ENCODE measurements around the gene FRMD5. TPM values are rescaled to one million over a fixed set of nuclear protein-coding genes. Genes with fewer than 3 reads are reported as not detected.

The FRMD5 gene
- polyA plus RNA-seq, 2 of the 4 experiments (the other 2 are of a cell fraction): 2.5 to 3.6 TPM

DNA sequence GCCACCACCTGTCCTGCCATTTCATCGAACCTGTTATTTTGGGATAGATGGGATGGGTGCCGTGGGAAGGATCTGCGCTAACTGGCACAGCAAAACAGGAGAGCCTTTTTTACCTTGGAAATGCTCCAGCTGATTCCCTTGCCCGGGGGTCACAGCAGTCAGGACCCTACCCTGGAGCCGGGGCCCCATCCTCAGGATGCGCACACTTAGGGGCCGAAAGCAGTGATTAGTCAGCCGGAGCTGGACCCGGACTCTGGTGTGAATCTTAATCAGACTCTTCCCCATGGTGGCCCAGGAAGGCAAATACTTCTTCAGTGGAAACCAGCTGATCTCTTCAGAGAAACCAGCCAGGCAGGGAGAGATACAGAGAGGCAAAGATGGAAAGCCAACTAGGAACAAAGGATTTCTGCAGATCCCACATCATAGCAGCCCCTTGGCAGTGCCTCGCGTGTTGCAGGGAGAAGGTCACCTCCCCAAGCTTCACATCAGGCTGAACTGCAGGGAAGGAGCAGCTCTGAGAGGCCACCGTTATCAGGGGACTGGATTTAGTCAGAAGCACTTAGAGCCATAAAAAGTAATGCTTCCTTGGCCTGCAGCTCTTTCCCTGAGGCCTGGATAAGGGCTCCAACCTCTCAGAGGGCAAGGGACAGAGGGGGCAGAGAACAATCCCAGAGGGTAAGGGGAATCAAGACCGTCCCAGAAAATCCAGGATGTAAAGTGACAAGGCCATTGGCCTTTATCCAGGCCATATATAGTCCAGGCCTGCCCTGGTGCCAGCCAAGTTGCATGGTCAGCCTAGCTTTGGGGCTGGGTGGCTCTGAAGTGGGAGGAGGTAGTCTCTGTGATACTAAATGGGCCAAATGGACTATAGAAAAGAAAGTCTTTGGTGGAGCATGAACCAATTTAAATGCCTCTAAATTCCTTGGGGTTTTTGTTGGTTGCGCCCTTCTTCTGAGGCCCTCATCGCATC lies 315.4 kb downstream of the FRMD5 start:
- 91% methylated on average over 10 of the region's 15 CpGs for WGBS (ENCODE audit: missing lambda C conversion rate)

DNA sequence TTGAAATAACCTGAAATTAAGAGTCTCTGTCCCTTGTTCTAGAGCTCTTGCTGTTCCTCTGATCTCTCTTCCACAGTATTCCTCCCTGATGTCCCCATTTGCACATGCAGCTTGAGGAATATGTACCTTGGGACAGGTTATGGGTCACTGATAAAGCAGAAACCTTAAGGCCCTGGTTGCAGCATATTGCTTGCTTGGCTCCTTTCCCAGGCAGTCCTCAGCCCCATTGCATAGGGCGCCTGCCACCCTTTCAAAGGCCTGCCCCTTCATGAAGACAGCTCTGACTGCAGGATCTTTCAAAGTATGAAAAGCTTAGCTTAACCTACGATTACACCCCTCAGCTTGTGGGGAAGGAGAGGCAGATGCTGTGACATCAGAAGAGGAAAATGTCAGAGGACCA lies 316.6 kb downstream of the FRMD5 start:
- no peaks in the 10 kb centered on the region for H3K4me1 ChIP-seq
- 93% methylated on average over 2 of the region's 2 CpGs for WGBS (ENCODE audit: missing lambda C conversion rate)
- no peak for ATAC-seq
- ChIA-PET POLR2A (no interaction called here), CTCF (interaction anchor here (0.6 to 0.9 kb wide), 2 partner anchors 26 to 535 kb away, joined by 3 to 4 read pairs; no protein-coding TSS in a partner anchor)
- no peak for DNase-seq (ENCODE audit: low read depth in 1 of 2, low spot score in 1 of 2)
- no peak overlapping the region for H3K4me3 ChIP-seq
- no peak overlapping the region for H3K4me2 ChIP-seq
- H3K9me3 ChIP-seq: no peaks in the 10 kb centered on the region
- no peak for FAIRE-seq
- H3K27ac ChIP-seq: no peak overlapping the region
- TF ChIP-seq, protein P1, sequence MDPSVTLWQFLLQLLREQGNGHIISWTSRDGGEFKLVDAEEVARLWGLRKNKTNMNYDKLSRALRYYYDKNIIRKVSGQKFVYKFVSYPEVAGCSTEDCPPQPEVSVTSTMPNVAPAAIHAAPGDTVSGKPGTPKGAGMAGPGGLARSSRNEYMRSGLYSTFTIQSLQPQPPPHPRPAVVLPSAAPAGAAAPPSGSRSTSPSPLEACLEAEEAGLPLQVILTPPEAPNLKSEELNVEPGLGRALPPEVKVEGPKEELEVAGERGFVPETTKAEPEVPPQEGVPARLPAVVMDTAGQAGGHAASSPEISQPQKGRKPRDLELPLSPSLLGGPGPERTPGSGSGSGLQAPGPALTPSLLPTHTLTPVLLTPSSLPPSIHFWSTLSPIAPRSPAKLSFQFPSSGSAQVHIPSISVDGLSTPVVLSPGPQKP (IDR thresholded peaks at IDR 0.05; ENCODE audit: low read depth, low read length): no peak
- no peak for TF ChIP-seq HEYL (CRISPR knock-in tag; IDR thresholded peaks at IDR 0.05)
- TF ChIP-seq PHF8 (IDR thresholded peaks at IDR 0.05; ENCODE audit: borderline replicate concordance, low read depth): no peak
- TF ChIP-seq EHMT2 (IDR thresholded peaks at IDR 0.05; ENCODE audit: low read depth): no peak
- TF ChIP-seq MYC (IDR thresholded peaks at IDR 0.05; ENCODE audit: borderline replicate concordance, low read length): no peak
- no peak for TF ChIP-seq POLR2AphosphoS2 (conservative IDR thresholded peaks at IDR 0.05; ENCODE audit: low read length)
- TF ChIP-seq KDM1A (IDR thresholded peaks at IDR 0.05; ENCODE audit: low read depth): no peak
- TF ChIP-seq SMC3 (IDR thresholded peaks at IDR 0.05): no peak
- TF ChIP-seq EHF (CRISPR knock-in tag; IDR thresholded peaks at IDR 0.05): no peak
- TF ChIP-seq, protein P2, sequence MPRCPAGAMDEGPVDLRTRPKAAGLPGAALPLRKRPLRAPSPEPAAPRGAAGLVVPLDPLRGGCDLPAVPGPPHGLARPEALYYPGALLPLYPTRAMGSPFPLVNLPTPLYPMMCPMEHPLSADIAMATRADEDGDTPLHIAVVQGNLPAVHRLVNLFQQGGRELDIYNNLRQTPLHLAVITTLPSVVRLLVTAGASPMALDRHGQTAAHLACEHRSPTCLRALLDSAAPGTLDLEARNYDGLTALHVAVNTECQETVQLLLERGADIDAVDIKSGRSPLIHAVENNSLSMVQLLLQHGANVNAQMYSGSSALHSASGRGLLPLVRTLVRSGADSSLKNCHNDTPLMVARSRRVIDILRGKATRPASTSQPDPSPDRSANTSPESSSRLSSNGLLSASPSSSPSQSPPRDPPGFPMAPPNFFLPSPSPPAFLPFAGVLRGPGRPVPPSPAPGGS (IDR thresholded peaks at IDR 0.05): no peak
- TF ChIP-seq, protein P3, sequence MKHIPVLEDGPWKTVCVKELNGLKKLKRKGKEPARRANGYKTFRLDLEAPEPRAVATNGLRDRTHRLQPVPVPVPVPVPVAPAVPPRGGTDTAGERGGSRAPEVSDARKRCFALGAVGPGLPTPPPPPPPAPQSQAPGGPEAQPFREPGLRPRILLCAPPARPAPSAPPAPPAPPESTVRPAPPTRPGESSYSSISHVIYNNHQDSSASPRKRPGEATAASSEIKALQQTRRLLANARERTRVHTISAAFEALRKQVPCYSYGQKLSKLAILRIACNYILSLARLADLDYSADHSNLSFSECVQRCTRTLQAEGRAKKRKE (CRISPR knock-in tag; IDR thresholded peaks at IDR 0.05; ENCODE audit: low read depth): no peak
- TF ChIP-seq, protein P4, sequence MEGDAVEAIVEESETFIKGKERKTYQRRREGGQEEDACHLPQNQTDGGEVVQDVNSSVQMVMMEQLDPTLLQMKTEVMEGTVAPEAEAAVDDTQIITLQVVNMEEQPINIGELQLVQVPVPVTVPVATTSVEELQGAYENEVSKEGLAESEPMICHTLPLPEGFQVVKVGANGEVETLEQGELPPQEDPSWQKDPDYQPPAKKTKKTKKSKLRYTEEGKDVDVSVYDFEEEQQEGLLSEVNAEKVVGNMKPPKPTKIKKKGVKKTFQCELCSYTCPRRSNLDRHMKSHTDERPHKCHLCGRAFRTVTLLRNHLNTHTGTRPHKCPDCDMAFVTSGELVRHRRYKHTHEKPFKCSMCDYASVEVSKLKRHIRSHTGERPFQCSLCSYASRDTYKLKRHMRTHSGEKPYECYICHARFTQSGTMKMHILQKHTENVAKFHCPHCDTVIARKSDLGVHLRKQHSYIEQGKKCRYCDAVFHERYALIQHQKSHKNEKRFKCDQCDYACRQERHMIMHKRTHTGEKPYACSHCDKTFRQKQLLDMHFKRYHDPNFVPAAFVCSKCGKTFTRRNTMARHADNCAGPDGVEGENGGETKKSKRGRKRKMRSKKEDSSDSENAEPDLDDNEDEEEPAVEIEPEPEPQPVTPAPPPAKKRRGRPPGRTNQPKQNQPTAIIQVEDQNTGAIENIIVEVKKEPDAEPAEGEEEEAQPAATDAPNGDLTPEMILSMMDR (IDR thresholded peaks at IDR 0.05): no peak
- TF ChIP-seq RFX5 (IDR thresholded peaks at IDR 0.05): no peak
- no peak for TF ChIP-seq MAFK (IDR thresholded peaks at IDR 0.05; ENCODE audit: partially characterized antibody)
- TF ChIP-seq KDM5A (IDR thresholded peaks at IDR 0.05): no peak

More for the DNA sequence above, 315.4 kb downstream of the FRMD5 start:
- ChIA-PET POLR2A (no interaction called here), CTCF (interaction anchor here (1.0 kb wide), 1 partner anchor 19 kb away, joined by 3 read pairs; no protein-coding TSS in a partner anchor)
- Histone ChIP-seq H3K4me1 (no peaks in the 10 kb centered on the region), H3K27ac (no peak overlapping the region), H3K4me3 (no peak overlapping the region), H3K9me3 (no peaks in the 10 kb centered on the region), H3K4me2 (no peak overlapping the region)
- FAIRE-seq (no peak), DNase-seq (ENCODE audit: low read depth in 1 of 2, low spot score in 1 of 2) (no peak), ATAC-seq (no peak)
- TF ChIP-seq, protein P3 (CRISPR knock-in tag; IDR thresholded peaks at IDR 0.05; ENCODE audit: low read depth): no peak
- no peak for TF ChIP-seq POLR2A (IDR thresholded peaks at IDR 0.05; ENCODE audit: low read length)
- TF ChIP-seq, protein P5, sequence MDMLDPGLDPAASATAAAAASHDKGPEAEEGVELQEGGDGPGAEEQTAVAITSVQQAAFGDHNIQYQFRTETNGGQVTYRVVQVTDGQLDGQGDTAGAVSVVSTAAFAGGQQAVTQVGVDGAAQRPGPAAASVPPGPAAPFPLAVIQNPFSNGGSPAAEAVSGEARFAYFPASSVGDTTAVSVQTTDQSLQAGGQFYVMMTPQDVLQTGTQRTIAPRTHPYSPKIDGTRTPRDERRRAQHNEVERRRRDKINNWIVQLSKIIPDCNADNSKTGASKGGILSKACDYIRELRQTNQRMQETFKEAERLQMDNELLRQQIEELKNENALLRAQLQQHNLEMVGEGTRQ (IDR thresholded peaks at IDR 0.05): no peak
- TF ChIP-seq MAZ (IDR thresholded peaks at IDR 0.05; ENCODE audit: borderline replicate concordance, low read depth, low read length): no peak
- TF ChIP-seq, protein P6, sequence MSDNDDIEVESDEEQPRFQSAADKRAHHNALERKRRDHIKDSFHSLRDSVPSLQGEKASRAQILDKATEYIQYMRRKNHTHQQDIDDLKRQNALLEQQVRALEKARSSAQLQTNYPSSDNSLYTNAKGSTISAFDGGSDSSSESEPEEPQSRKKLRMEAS (IDR thresholded peaks at IDR 0.05): no peak
- TF ChIP-seq HDAC2 (IDR thresholded peaks at IDR 0.05): no peak
- TF ChIP-seq POLR2AphosphoS2 (conservative IDR thresholded peaks at IDR 0.05; ENCODE audit: low read length): no peak
